Measurements from ENCODE around the gene ALK.
A peak's percentile ranks its signal among the peaks of the same experiment; 100 is the strongest.

The ALK gene

DNA sequence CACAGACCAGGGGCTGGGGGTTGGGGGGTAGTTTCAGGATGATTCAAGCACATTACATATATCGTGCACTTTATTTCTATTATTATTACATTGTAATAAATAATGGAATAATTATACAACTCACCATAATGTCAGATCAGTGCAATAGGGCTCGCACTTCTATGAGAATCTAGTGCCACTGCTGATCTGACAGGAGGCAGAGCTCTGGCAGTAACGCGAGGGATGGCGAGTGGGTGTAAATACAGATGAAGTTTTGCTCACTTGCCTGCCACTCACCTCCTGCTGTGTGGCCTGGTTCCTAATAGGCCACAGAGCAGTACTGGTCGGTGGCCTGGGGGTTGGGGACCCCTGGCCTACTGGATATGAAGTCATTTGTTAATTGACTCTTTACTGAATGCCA, 615.6 kb downstream of the ALK start:
- DNase-seq, result no peak

DNA sequence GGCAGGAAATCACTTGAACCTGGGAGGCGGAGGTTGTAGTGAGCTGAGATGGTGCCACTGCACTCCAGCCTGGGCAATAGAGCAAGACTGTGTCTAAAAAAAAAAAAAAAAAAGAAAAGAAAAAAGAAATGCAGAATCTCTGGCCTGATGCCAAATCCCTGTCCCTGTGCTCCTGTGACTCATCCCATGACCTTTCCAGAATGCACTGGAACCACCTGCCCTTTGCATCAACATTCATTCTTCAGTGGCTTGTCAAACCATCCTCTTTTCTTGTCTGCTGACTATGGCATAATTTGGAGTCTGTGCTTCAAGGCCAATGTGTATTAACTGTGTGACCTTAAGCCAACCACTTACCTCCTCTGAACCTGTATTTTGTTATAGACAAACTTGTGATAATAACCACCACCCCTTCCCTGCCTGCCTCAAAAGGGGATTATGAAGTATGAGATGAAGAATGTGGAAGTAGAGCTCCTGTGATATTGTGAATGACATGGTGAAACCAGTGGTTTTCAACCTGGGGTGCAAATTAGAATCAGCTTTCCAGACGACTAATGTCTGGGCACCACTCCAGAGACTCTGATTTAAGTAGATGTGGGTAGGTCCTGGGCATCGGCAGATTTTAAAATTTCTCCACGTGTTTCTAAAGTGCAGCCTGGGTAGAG, 616.9 kb downstream of the ALK start:
- no peak for DNase-seq

DNA sequence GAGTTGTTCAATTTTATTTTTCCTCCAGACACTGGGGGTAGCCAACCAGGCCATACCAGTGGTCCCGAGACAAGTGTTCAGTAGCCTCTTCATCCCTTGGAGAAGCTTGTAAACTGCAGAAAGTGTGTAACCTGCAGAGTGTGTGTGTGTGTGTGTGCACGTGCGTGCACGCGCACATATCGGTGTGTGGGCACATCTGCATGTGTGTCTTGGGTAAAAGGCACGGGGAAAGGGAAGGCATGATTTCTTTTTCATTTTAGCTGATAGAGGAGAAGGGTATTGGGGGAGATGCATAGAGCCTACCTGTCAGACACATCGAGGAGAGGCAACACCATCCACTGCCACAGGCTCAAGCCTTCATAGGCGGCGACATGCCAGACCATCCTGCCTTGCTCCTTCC, 624.8 kb downstream of the ALK start:
- no peak for DNase-seq

DNA sequence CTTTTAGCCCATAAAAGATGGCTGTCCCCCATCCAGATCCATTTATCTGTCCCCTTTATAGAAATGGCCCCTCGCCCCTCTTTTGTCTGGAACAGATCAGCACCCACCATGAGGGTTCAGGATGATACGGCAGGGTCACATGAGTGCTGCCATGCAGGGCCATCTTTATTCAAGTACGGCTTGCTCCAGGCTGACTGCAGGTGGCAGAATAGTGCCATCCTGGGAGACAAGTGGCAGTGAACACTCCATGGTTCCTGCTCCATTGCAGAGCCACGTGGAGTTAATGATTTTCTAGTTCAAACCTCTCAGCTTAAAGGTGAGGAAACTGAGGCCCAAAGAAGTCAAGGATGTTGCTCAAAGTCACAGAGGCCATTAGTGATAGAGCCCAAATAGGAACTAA, 625.5 kb downstream of the ALK start:
- DNase-seq, result peak; percentile 27

DNA sequence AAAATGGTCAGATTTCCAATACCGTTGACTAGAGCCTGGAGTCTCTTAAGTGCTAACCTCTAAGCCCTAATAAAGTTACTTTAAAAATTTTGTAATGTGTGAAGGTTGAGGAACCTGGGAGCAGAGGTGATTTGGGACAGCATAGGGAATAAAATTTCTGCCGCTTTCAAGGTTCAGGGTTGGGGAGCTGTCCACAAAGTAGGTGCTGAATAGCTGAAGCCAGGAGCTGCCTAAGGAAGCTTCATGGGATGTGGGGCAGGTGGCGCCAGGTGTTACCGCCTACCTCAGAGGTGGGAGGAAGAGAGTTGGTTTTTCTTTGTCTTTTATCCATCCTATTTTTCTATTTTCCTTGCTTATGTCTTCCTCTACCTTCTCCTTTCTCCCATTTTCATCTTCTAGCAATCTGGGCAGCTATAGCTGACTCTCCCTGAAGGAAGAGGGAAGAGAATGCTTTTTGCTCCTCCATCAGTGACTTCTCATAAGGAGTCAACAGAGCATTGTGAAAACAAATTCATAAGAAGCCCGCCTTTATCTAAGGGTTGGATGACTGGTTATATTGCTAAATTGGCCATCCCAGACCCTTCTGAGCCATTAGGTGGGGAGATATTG, 627.5 kb downstream of the ALK start:
- no peak for DNase-seq

GRCh38 chr2:29290293-29291047, 630.9 kb downstream of the ALK start:
- DNase-seq, result no peak

- DNase-seq, result no peak
These were observed 636.7 kb downstream of the ALK start for GRCh38 chr2:29284671-29285070.

DNA sequence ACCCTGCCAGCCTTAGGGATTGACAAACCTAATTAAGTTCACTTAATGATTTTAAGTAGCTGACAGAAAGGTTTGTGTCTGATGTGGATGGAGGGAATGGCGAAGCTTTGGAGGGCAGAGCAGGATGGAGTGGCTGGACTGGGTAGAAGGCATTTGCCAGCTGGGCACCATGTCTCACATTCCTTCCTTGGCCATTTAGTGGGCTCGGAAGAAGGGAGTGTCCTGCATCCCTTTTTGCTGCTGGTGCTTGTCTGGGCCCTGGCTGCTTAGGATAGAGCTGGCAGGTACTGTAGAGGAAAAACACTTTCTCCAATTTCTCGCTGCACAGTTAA, 639.5 kb downstream of the ALK start:
- no peak for DNase-seq

GRCh38 chr2:29281086-29281915, 640.1 kb downstream of the ALK start:
- DNase-seq, result peak; percentile 76

DNA sequence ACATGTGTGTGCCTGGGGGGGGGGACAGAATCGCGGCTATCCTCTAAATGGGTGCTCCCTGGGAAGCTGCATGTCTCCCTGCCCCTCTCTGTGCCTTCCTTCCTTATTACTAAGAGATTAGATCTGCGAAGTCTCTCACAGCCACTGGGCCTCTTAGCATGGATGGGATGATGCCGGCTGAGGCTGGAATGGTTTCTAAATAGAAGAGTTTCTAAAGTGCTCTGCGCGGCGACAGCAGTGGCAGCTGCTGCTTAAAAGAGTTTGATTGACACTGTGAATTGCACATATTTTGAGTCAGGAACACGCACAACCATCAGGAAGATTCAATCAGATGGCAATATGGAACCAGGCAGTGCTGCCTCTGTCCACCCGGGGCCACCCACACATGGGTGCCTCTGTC, 642.4 kb downstream of the ALK start:
- DNase-seq, result no peak

- no peak for DNase-seq
These were observed 645.2 kb downstream of the ALK start for GRCh38 chr2:29276151-29276550.

- no peak for DNase-seq
These were observed 646.2 kb downstream of the ALK start for GRCh38 chr2:29275186-29275585.

DNA sequence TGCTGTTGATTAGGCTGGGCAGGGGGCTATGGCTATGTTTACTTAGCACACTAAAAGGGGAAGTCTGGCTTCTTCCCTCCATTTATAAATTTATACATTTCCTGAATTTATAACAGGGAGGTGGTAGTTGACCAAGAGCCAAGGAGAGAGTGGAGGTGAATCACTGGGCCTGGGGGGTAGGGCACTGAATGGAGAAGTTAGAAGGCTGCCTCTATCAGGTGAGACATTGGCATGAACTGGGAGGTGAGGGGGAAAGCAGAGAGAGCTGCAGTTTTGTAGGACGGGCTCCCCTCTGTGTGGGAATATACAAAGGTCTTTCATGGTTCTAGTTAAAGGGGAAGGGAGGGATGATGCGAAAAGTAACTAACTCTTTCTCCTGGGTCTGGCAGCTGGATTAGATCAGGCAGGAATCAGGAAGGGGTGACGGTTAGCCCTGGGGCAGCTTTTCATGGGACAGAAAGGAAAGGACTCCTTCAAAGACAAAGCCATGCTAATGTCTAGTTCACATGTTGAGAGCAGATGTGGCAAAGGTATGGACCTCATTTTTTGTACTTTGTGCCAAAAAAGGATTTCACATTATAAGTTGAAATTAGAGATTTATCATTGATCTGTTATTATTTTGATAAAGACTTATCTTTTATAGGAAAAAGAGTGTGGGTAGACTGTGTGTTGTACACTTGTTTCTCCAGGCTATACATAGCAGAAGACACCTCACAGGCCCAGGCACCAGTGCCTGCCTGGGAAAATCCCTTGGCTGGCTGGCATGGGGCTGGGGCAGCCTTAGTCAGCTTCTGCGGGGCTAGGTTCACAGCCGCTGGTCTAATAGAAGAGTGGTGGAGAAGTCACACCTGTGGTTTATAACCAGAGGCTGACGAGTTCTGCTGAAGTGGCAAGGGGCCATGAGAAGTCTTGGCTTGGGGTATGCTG, 647.4 kb downstream of the ALK start:
- no peak for DNase-seq

- DNase-seq, result no peak
These were observed 648.2 kb downstream of the ALK start for GRCh38 chr2:29273004-29273684.

DNA sequence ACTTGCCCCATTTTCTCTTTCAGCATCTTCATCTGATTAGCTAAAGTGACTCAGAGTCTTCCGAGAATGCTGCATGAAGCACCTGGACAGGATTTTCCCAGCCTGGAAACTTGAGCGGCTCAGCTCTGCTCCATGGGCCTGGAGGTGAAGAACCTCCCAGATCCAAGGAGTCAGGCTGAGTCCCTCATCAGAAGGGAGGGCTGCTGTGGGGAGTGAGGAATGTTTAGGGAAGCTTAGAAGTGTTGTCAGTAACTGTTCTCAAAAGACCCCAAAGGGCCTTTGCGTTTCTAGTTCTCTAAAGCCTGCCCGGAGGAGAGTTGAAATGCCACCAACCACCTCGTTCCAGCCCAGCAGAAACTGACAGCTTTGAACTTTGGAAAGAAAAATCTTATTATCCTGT, 649.1 kb downstream of the ALK start:
- no peak for DNase-seq

DNA sequence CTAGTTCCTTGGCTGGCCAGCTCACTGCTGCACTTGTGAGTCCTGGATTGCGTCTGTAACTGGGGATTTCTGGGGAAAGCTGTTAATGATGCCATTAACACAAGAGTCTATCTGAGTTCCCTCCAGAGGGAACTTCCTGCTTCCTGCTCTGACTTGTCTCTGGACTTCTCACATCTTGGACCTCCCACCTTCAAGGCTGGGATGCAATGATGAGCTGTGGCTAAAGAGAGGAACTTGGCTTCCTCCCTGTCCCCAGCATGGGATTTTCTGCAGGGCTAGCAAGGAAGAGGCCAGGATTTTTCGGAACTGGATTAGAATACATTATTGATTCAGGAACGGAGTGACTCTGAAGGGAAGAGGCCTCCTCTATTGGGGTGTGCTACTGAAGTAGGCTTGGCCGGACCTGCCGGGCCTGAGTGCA, 650.7 kb downstream of the ALK start:
- no peak for DNase-seq

- DNase-seq, result no peak
These were observed 651.6 kb downstream of the ALK start for GRCh38 chr2:29269765-29270109.

DNA sequence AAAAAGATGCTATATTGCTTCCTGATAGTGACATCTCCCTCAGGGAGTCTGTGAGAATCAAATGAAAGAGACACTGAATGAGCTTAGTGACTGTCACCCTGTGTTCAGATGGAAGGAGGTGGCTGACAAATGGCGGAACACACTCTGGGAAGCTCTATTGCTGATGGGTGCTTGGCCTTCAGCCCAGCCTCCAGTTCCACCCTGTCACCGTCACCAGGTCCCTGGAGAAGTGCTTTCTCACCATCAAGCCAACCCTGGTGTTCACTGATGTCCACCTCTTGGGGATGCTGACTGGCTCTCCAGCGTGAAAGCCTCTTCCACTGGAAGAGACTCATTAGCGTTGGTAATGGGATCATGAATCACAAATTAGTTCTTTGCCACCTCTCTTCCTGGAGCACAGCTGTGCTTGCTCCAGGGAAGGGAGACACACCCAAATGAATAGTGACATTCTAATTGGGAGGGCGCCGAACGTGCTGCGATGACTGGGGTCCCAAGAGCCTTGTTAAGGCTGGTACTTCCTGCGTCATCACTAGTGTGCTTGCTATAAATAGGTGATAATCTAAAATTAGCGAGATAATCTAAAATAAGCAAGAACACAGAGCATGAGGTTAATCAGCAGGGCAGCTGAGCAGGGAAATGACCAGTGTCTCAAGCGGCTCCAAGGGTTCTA, 652.2 kb downstream of the ALK start:
- DNase-seq, result no peak

DNA sequence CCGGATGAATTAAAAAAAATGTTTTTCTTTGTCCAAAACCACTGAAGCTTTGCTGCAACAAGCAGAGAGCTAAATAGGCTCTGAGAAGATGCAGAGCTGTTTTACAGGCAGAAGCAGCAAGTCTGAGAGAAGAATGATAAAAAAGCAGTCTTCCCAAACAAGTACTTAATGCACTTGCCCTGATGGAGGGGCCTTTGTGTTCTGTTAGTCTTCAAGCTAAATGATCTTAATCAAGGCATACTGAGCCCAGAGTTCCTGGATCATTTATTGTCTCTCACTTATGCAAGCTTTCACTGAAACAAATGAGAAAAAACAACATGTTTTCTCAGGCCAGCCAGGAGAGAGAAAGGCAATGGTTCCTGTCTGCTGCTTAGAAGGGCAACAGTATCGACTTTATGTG, 653.7 kb downstream of the ALK start:
- no peak for DNase-seq

- DNase-seq, result no peak
These were observed 657.5 kb downstream of the ALK start for GRCh38 chr2:29263886-29264285.

DNA sequence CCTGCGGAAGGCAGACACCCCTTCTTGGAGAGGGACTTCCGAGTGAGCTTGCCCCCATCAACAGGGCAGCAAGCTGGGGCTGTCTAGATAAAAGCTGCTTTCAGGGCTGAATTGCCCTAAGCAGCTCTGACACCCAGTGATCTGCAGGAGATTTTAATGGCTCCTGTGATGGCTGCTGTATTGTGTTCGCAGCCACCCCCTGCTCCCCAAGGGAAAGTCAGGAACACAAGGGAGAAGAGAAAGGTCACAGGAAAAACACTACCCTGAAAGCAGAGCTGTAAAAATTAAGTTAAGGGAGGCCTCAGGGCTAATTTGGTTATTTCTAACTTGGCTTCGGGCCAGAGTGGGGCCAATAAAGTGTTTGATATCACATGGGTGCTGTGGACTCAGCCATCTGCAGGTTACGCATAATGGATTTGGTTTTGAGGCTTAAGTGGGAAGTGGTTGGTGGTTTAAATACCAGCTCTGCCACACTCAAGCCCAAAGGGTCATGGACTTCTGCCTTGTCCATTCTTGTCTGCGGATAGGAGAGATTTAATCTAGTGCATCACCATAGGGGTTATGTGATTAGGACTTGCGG, 658.6 kb downstream of the ALK start:
- DNase-seq, result peak; percentile 45

Measured in NCI-H1105 (cell line).